GM18870 (cell line): ENCODE data around the gene OR3A3.
"Not testable (repeated sequence)": the region's sequence is repeated elsewhere in the genome, so short reads cannot be mapped to it uniquely, and the experiment has no call there.

Experiments used
- ATAC-seq: cut with Tn5 transposase; IDR thresholded peaks from one replicate; pipeline ENCODE4 v1.9.1; 2021; ENCODE audit warnings: moderate library complexity; ENCODE audit not compliant: unreplicated experiment

Gene OR3A3

GRCh38 chr17:3411070-3411469 is at the start of gene OR3A3:
TSS of gene OR3A3 (plus strand) at chr17:3411370.
- ATAC-seq: no peak

- not testable (repeated sequence) for ATAC-seq
These were observed 40.0 kb upstream of the OR3A3 start for GRCh38 chr17:3371167-3371566.

- no peak for ATAC-seq
These were observed 32.8 kb upstream of the OR3A3 start for GRCh38 chr17:3378321-3378720.

- no peak for ATAC-seq
These were observed 29.2 kb upstream of the OR3A3 start for GRCh38 chr17:3381957-3382356.

GRCh38 chr17:3385869-3386816 is 25.0 kb upstream of the OR3A3 start, which contains the start of gene OR3A2:
TSS of gene OR3A2 (minus strand) at chr17:3386308.
- ATAC-seq: no peak

GRCh38 chr17:3389791-3390190 is 21.4 kb upstream of the OR3A3 start:
- ATAC-seq: no peak

GRCh38 chr17:3397801-3398200 is 13.4 kb upstream of the OR3A3 start:
- not testable (repeated sequence) for ATAC-seq

GRCh38 chr17:3398310-3398709 is 12.9 kb upstream of the OR3A3 start, which contains the start of gene OR1E1:
TSS of gene OR1E1 (minus strand) at chr17:3398410. CDS start at chr17:3398410, 0 bp downstream.
- no peak for ATAC-seq

- ATAC-seq: no peak
These were observed 11.1 kb upstream of the OR3A3 start for GRCh38 chr17:3400055-3400454.

- ATAC-seq: no peak
These were observed 9.4 kb upstream of the OR3A3 start for GRCh38 chr17:3401786-3402185.

GRCh38 chr17:3403856-3404255 is 7.3 kb upstream of the OR3A3 start:
- not testable (repeated sequence) for ATAC-seq

GRCh38 chr17:3412216-3412615 is 1.0 kb downstream of the OR3A3 start:
- not testable (repeated sequence) for ATAC-seq

- no peak for ATAC-seq
These were observed 4.4 kb downstream of the OR3A3 start for GRCh38 chr17:3415610-3416009.

GRCh38 chr17:3418222-3418621 is 7.1 kb downstream of the OR3A3 start:
- no peak for ATAC-seq

GRCh38 chr17:3433215-3433614 is 22.0 kb downstream of the OR3A3 start:
- ATAC-seq: not testable (repeated sequence)

- no peak for ATAC-seq
These were observed 22.6 kb downstream of the OR3A3 start, which contains the start of gene OR1E2 for GRCh38 chr17:3433741-3434140. TSS of gene OR1E2 (minus strand) at chr17:3433841. CDS start at chr17:3433841, 0 bp downstream.

GRCh38 chr17:3438368-3438767 is 27.2 kb downstream of the OR3A3 start:
- no peak for ATAC-seq

GRCh38 chr17:3440451-3440850 is 29.3 kb downstream of the OR3A3 start:
- ATAC-seq: no peak

- ATAC-seq: no peak
These were observed 36.5 kb downstream of the OR3A3 start for GRCh38 chr17:3447625-3448024.

- no peak for ATAC-seq
These were observed 37.0 kb downstream of the OR3A3 start for GRCh38 chr17:3448059-3448665.

GRCh38 chr17:3466355-3466754 is 55.2 kb downstream of the OR3A3 start:
- ATAC-seq: not testable (repeated sequence)

GRCh38 chr17:3469529-3469928 is 58.4 kb downstream of the OR3A3 start:
- ATAC-seq: no peak
